Uterus (tissue), 2 donors: ENCODE results near the gene SPTLC3.

Experiments used
- POLR2A ChIP-seq, 2 donors: fragments of 450-650 bp; IDR thresholded peaks; one replicate each; pipeline ENCODE4 v1.6.1; 2016; ENCODE audit warnings: antibody characterized with exemption in 2 of 2, mild to moderate bottlenecking in 1 of 2, moderate library complexity in 1 of 2
- TF ChIP-seq, protein P1 (sequence below), 4 experiments: fragments of 200-600 bp in 2 of 4; fragments of 450-650 bp in 2 of 4; sonication (generic) in 2 of 4; IDR thresholded peaks; one replicate each; pipeline ENCODE4 v1.5.1; 2016 to 2019; ENCODE audit warnings: antibody characterized with exemption in 4 of 4, mild to moderate bottlenecking in 2 of 4, moderate library complexity in 1 of 4

- TF ChIP-seq, protein P1, sequence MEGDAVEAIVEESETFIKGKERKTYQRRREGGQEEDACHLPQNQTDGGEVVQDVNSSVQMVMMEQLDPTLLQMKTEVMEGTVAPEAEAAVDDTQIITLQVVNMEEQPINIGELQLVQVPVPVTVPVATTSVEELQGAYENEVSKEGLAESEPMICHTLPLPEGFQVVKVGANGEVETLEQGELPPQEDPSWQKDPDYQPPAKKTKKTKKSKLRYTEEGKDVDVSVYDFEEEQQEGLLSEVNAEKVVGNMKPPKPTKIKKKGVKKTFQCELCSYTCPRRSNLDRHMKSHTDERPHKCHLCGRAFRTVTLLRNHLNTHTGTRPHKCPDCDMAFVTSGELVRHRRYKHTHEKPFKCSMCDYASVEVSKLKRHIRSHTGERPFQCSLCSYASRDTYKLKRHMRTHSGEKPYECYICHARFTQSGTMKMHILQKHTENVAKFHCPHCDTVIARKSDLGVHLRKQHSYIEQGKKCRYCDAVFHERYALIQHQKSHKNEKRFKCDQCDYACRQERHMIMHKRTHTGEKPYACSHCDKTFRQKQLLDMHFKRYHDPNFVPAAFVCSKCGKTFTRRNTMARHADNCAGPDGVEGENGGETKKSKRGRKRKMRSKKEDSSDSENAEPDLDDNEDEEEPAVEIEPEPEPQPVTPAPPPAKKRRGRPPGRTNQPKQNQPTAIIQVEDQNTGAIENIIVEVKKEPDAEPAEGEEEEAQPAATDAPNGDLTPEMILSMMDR (IDR thresholded peaks at IDR 0.05): no peak
- TF ChIP-seq POLR2A (IDR thresholded peaks at IDR 0.05): no peak
These were observed 26.8 kb downstream of the SPTLC3 start for GRCh38 chr20:13035399-13036152.
